HCT116 (cell line): ENCODE data around the gene PRDM1. TPM values are rescaled to one million over a fixed set of nuclear protein-coding genes. Genes with fewer than 3 reads are reported as not detected.
A peak's percentile ranks its signal among the peaks of the same experiment; 100 is the strongest.

ENCODE experiments used
- ATAC-seq: fragments of 200-7000 bp; cut with Tn5 transposase; 2 replicates; pipeline ENCODE4 v1.9.1; 2020; ENCODE audit warnings: mild to moderate bottlenecking, moderate library complexity
- BruUV-seq: library from RNA; stranded (reverse); fragments of 400-500 nt; replicated peaks from 2 replicates; lab custom pipeline; 2021; lab: Mats Ljungman, UMichigan
- CTCF ChIA-PET: fragments of 300-600 bp; sonication (Branson Sonifier 250); formaldehyde crosslinking; loops from one replicate; lab custom pipeline; 2021; ENCODE audit warnings: antibody characterized with exemption; lab: Charles Lee
- POLR2A ChIA-PET: fragments of 300-600, 350-600 bp; sonication (Branson Sonifier 250); formaldehyde crosslinking; loops from one replicate; lab custom pipeline; 2021; ENCODE audit warnings: antibody characterized with exemption; lab: Charles Lee
- RAD21 ChIA-PET, 2 experiments: fragments of 300-600 bp; sonication (Branson Sonifier 250); formaldehyde crosslinking; loops; one replicate each; lab custom pipeline; 2023; ENCODE audit warnings: low total read pairs in 2 of 2; ENCODE audit not compliant: uncharacterized antibody in 2 of 2, unreplicated experiment in 2 of 2, low non-redundant PET in 1 of 2; lab: Charles Lee
- DNase-seq: peaks from one replicate; pipeline ENCODE4 v3.0.0-alpha.2; 2010; ENCODE audit warnings: low read depth, low spot score
- H2AFZ ChIP-seq: fragments of 200-600 bp; shearing (Covaris generic), sonication (generic); 2 replicates; pipeline ENCODE4 v1.6.1; 2017; ENCODE audit warnings: low read depth, mixed run types, mixed read lengths, antibody characterized with exemption, low read length; ENCODE audit not compliant: poor library complexity, severe bottlenecking
- H3K27ac ChIP-seq: 2 replicates; pipeline ENCODE4 v1.5.1; 2012; ENCODE audit warnings: low read depth, low read length
- H3K27me3 ChIP-seq: fragments of 200-600 bp; sonication (generic); 2 replicates; pipeline ENCODE4 v1.6.1; 2016; ENCODE audit warnings: mixed run types, low read length, mixed read lengths; ENCODE audit not compliant: insufficient read depth
- H3K36me3 ChIP-seq, 2 experiments: fragments of 200-500 bp in 1 of 2; fragments of 200-600 bp in 1 of 2; sonication (Bioruptor generic) in 1 of 2; sonication (generic) in 1 of 2; 2 replicates each; pipeline versions ENCODE4 v1.5.1 to v1.6.1; 2014 to 2016; ENCODE audit warnings: low read length in 2 of 2, inconsistent platforms in 1 of 2, mixed read lengths in 1 of 2, mixed run types in 1 of 2; ENCODE audit not compliant: insufficient read depth in 2 of 2, control insufficient read depth in 1 of 2
- H3K4me1 ChIP-seq, 2 experiments: fragments of 200-600 bp in 1 of 2; sonication (generic) in 1 of 2; 2 replicates each; pipeline versions ENCODE4 v1.5.1 to v1.6.1; 2012 to 2017; ENCODE audit warnings: low read length in 2 of 2, inconsistent platforms in 1 of 2, mild to moderate bottlenecking in 1 of 2, mixed read lengths in 1 of 2, mixed run types in 1 of 2, moderate library complexity in 1 of 2; ENCODE audit not compliant: insufficient read depth in 2 of 2, control insufficient read depth in 1 of 2
- H3K4me2 ChIP-seq: fragments of 200-600 bp; sonication (generic); 2 replicates; pipeline ENCODE4 v1.6.1; 2017; ENCODE audit warnings: mixed run types, low read length, mixed read lengths
- H3K4me3 ChIP-seq, 2 experiments: fragments of 200-600 bp in 1 of 2; sonication (generic) in 1 of 2; replicated peaks in 1 of 2; 2 replicates each; pipeline ENCODE4 v1.5.1; 2011 to 2016; ENCODE audit warnings: low read length in 2 of 2, control low read depth in 1 of 2, low read depth in 1 of 2, mild to moderate bottlenecking in 1 of 2, mixed read lengths in 1 of 2, mixed run types in 1 of 2
- H3K79me2 ChIP-seq: fragments of 200-600 bp; sonication (generic); 2 replicates; pipeline ENCODE4 v1.6.1; 2017; ENCODE audit warnings: mild to moderate bottlenecking, mixed run types, low read length, moderate library complexity, mixed read lengths; ENCODE audit not compliant: insufficient read depth
- H3K9ac ChIP-seq: fragments of 200-600 bp; sonication (generic); 2 replicates; pipeline ENCODE4 v1.6.1; 2016; ENCODE audit warnings: low read length, mixed read lengths
- H3K9me2 ChIP-seq: fragments of 200-600 bp; sonication (generic), shearing (Covaris generic); 2 replicates; pipeline ENCODE4 v1.6.1; 2017; ENCODE audit warnings: mixed run types, mild to moderate bottlenecking, moderate library complexity; ENCODE audit not compliant: insufficient read depth
- H3K9me3 ChIP-seq, 2 experiments: fragments of 200-500 bp in 1 of 2; fragments of 200-600 bp in 1 of 2; sonication (Bioruptor generic) in 1 of 2; sonication (generic) in 1 of 2; 2 replicates each; pipeline ENCODE4 v1.6.1; 2014 to 2017; ENCODE audit warnings: low read length in 2 of 2, mixed read lengths in 2 of 2, inconsistent platforms in 1 of 2, low read depth in 1 of 2, mild to moderate bottlenecking in 1 of 2, mixed run types in 1 of 2, moderate library complexity in 1 of 2; ENCODE audit not compliant: control insufficient read depth in 1 of 2, insufficient read depth in 1 of 2
- H4K20me1 ChIP-seq: fragments of 200-600 bp; sonication (generic), shearing (Covaris generic); 2 replicates; pipeline ENCODE4 v1.6.1; 2017; ENCODE audit warnings: mixed run types, mild to moderate bottlenecking, moderate library complexity; ENCODE audit not compliant: insufficient read depth
- CBX3 ChIP-seq: IDR thresholded peaks from 2 replicates; pipeline ENCODE4 v1.6.1; 2012; ENCODE audit warnings: low read depth
- EZH2 ChIP-seq: fragments of 200-600 bp; sonication (generic); IDR thresholded peaks from 2 replicates; pipeline ENCODE4 v1.6.1; 2017; ENCODE audit warnings: antibody characterized with exemption, mixed run types
- EZH2phosphoT487 ChIP-seq: fragments of 200-600 bp; IDR thresholded peaks from 2 replicates; pipeline ENCODE4 v1.6.1; 2018; ENCODE audit warnings: antibody characterized with exemption, borderline replicate concordance
- JUND ChIP-seq: IDR thresholded peaks from 2 replicates; pipeline ENCODE4 v1.6.1; 2012
- MAX ChIP-seq: IDR thresholded peaks from 2 replicates; pipeline ENCODE4 v1.6.1; 2012
- SIN3A ChIP-seq: IDR thresholded peaks from 2 replicates; pipeline ENCODE4 v1.6.1; 2012; ENCODE audit warnings: low read depth
- SP1 ChIP-seq: IDR thresholded peaks from 2 replicates; pipeline ENCODE4 v1.6.1; 2012; ENCODE audit warnings: low read depth
- TCF7L2 ChIP-seq: IDR thresholded peaks from 2 replicates; pipeline ENCODE4 v1.7.0; 2011; ENCODE audit warnings: borderline replicate concordance, inconsistent platforms; ENCODE audit not compliant: insufficient read depth, insufficient read length; ENCODE audit errors: extremely low read depth
- intact Hi-C: fragments of 100-400 bp; cut with micrococcal nuclease; formaldehyde crosslinking; loops from 2 replicates; pipeline ENCODE4 v1.10.0; 2022
- total RNA-seq: library from RNA; stranded (reverse); gene quantifications from one replicate; pipeline ENCODE4 v1.2.1, GENCODE V29; 2021; ENCODE audit not compliant: unreplicated experiment

The PRDM1 gene
- total RNA-seq, 1 experiment from 2014 or later, result 3.4 TPM

DNA sequence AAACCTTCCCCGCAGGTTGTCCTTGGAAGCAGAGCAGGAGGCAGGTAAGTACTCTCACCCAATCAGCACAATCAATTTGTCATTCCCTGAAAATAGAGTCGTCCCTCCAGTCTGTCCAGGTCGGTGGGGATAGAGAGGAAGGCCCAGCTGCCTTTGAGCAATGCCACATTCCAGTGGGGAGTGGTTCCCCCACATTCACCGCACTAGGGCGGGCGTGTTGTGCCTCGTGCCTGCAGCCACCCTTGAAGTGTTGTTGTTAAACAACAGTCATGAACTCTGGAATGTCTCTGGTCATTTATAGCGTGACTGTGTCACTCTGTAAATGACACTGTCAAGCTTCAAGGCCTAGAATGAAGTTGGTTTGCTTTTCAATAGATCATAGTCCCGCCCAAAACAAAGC lies 33.4 kb downstream of the PRDM1 start:
- H4K20me1 ChIP-seq, result no peaks in the 10 kb centered on the region
- no peak overlapping the region for H3K27ac ChIP-seq
- no peaks in the 10 kb centered on the region for H3K9me3 ChIP-seq
- no peak overlapping the region for H3K4me3 ChIP-seq
- no peaks in the 10 kb centered on the region for H3K27me3 ChIP-seq
- BruUV-seq, result no TSS peak
- peak; percentile 78 for ATAC-seq
- intact Hi-C loops, result no loop called here
- no peak for DNase-seq
- ChIA-PET CTCF (no interaction called here), POLR2A (no interaction called here), RAD21 (no interaction called here)
- H3K9me2 ChIP-seq, result no peaks in the 10 kb centered on the region
- H3K4me1 ChIP-seq, result peaks cover 0 to 14% of the 10 kb centered on the region in 2 experiments; a peak in 2 of 4 replicates
- H3K79me2 ChIP-seq, result no peaks in the 10 kb centered on the region
- peak overlapping the region; percentile 14 for H3K4me2 ChIP-seq
- H3K36me3 ChIP-seq, result no peaks in the 10 kb centered on the region
- no peak overlapping the region for H3K9ac ChIP-seq
- TF ChIP-seq JUND (peak; percentile 21; the same call in 1 of the 2 replicates), EZH2 (no peak), SP1 (peak; percentile 58; the same call in 1 of the 2 replicates), MAX (peak; percentile 70), EZH2phosphoT487 (no peak), SIN3A (0 out of 2 replicates have a peak, but pooled peaks have one; percentile 29)
- H2AFZ ChIP-seq, result peak overlapping the region; percentile 42

DNA sequence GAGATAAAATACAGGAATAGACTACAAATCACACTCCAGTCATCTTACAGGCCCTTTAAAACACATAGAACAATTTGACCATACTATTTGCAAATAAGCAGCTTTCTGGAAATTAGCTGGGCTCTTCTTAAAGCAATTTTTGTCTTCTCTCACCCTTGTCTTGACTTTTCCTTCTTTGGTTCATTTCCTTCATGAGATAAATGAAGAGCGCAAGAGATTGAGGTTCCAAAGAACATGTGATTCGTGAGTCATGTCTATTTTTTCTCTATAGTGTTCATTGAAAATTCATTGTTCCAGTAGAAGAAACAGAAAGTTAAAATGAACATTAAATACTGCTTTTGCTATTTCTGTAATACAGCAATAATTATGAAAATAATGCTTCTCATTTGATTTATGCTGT lies 33.9 kb downstream of the PRDM1 start:
- DNase-seq, result no peak
- peak; percentile 10; the same call in 1 of the 2 replicates for TF ChIP-seq CBX3
- no peak for TF ChIP-seq TCF7L2
- H3K9ac ChIP-seq, result no peak overlapping the region
- H3K27me3 ChIP-seq, result no peaks in the 10 kb centered on the region
- peak overlapping the region; percentile 14 for H3K4me2 ChIP-seq
- no peaks in the 10 kb centered on the region for H3K36me3 ChIP-seq
- no peak overlapping the region for H3K27ac ChIP-seq
- peak overlapping the region; percentile 42 for H2AFZ ChIP-seq
- H3K9me3 ChIP-seq, result no peaks in the 10 kb centered on the region
- POLR2A ChIA-PET, result no interaction called here
- no peaks in the 10 kb centered on the region for H3K9me2 ChIP-seq
- no TSS peak for BruUV-seq
- no peak overlapping the region for H3K4me3 ChIP-seq
- peaks cover 0 to 14% of the 10 kb centered on the region in 2 experiments; a peak in 2 of 4 replicates for H3K4me1 ChIP-seq
- ATAC-seq, result no peak
- CTCF ChIA-PET, result no interaction called here
- RAD21 ChIA-PET, result no interaction called here
- H3K79me2 ChIP-seq, result no peaks in the 10 kb centered on the region
- no peaks in the 10 kb centered on the region for H4K20me1 ChIP-seq
- intact Hi-C loops, result no loop called here
